NCI-H128 (cell line): ENCODE data around the gene PARN.
"Not testable (repeated sequence)": the region's sequence is repeated elsewhere in the genome, so short reads cannot be mapped to it uniquely, and the experiment has no call there.

Source experiments
- DNase-seq: peaks from one replicate; lab custom pipeline; 2025; ENCODE audit not compliant: unreplicated experiment; lab: John Stamatoyannopoulos, UW

The PARN gene

DNA sequence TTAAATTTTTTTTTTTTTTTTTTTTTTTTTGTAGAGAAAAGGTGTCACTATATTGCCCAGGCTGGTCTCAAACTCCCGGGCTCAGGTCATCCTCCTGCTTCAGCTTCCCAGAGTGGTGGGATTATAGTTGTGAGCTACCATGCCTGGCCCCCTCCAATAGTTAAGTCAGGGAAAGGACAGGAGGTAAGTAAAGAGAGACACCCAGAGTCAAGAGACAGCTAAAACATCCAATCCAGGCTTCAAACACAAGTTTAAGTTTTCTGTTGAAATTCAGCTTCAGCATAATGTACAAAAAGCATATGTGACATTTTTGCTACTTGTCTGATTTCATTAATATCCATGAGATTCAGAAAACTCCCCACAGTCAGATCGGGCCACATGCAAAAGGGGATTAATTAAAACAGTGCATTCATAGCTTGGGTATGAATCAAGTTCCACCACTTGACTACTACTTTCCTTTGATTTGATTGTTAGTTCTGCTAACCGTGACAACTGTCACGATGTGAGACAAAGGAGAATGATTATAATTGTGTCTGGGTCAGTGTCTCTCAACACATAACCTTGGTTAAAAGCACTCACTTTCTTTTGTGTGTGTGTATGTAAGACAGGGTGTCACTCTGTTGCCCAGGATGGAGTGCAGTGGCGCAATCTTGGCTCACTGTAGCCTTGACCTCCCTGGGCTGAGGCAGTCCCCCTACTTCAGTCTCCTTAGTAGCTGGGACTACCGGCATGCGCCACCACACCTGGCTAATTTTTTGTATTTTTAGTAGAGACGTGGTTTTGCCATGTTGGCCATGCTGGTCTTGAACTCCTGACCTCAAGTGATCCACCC, 184.9 kb downstream of the PARN start:
- DNase-seq = no peak

DNA sequence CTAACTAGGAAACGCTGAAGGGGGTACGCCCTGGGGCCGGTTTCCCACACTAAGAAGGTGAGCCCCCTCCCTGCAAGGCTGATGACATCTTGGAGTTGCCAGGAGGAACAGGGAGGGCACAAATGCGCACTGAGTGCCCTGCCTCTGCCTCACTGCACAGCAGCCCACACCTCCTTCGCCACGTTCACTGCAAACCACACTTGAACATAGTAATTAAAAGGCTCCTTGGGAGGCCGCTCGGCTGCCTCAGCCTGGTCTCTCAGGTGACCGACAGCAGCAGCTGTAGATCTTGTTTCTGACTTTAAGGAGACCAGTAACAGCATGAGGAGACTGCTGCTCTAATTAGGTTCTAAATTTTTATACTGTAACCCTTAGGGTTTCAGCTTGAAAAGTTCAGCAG, 188.5 kb downstream of the PARN start:
- DNase-seq = not testable (repeated sequence)

DNA sequence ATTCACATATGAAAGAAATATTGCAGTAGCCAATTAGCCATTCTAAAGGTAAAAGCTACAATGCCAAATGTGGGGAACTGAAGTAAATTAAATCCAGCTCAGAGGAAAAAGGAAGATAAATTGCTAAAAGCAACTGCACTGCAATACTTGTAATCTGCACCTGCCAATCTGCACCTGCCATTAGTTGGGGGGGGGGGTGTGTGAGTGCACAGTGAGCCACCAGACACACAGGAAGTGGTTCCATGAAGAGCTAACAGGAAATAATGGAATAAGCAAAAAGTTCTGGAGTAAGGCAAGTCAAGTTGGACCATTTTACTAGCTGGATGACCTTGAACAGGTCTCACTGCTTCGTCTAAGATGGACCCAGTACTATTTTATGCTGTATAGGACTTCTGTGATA, 191.8 kb downstream of the PARN start:
- DNase-seq = no peak

DNA sequence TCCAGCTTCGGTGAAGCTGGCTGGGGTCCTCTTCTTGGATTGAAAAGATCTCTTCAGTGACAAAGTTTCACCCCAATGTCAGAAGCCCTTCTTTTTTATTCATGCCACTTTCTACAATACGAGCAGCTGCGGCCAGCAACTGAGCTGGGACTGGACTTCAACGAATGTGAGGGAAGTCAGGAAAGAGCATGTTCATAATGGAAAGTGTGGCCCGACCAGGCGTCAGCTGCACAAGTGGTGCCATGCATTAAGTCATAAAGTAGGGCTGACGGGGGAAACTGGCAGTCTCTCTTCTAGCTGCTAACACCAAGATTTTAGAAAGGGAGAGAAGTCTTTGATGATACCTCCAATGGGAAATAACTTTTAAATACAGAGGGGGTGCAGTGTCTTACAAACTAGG, 192.6 kb downstream of the PARN start:
- no peak for DNase-seq

DNA sequence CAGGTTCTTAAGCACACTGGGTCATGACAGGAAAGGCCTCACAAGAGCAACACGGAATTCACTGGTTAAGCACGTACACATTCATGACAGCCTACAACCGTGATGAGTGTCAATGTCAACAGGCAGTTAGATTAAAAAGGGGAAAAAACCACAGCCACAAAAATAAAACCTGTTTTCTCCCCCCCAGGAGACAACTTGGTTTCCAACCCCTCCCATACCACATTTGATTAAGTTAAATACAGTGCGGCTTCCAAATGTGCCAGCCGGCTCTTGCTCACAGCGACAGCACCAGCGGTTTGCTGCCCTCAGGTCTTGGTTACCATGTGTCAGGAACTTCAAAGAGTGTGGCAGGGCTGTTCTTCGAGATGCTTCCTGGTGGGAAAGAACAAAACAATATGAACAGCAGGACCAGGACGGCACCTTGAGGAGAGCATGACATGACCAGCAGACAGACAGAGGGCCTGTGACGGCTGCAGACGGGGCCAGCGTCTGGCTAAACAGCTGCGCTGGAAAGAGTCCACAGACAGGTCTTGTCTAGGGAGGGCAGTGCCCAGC, 193.6 kb downstream of the PARN start:
- DNase-seq = no peak

DNA sequence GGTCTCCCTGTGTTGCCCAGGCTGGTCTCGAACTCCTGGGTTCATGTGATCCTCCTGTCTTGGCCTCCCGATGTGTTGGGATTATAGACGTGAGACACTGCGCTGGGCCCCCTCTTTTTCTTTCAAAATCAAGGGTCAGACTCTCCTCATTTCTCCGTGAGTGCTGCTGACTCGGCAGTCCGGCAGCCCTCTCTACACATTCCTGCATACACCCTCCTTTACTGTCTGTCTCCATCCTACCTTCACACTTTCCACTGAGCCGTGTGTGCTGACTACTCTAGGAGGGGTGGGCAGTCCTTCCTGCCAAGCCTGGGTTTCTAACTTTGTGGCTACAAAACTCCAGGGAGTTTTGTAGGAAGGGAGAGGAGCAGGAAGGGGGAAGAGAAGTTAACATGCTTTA, 195.2 kb downstream of the PARN start:
- DNase-seq = no peak

DNA sequence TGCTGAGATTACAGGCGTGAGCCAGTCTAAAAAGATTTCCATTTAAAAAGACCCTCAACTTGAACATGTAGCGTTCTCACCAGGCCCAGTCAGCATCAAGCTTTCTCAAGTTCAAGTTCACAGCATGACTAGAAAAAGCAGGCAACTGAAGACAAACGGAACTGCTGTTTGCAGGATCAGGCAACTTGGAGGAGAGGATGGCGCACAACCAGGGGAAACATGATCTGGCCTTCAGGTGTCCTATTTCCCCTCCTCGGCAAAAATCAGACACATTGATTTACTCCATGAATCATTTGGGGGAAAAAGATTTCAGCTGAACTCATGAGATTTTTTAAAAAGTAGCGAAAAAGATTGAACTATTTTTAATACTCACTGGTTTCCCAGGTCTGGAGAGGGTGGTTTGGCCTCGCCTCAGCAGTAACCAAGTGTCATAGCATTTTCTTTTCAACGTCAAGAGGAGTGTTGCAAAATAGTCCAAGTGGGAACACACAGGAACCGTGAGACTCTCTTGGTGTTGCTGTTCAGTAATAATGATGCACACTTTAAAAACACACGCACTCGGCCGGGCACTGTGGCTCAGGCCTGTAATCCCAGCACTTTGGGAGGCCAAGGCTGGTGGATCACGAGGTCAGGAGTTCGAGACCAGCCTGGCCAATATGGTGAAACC, 201.0 kb downstream of the PARN start:
- DNase-seq = not testable (repeated sequence)

DNA sequence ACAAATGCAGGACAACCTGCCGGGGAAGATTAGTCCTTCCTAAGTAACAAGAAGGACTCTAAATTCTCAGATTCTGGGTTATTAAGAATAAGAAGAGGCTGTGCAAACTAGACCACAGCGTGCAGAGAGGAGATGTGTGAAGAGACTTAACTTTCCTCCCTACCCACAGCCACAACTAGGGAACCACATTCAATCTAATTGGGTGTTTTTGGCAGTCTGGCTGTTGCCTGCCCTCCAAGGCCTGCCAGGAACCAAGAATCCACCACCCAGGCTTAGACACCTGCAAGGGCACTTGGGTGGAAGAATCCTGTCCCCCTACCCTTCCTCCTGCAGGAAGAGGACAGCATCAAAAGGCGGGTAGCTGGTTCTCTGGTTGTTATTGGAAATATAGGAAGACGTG, 202.0 kb downstream of the PARN start:
- DNase-seq = no peak

DNA sequence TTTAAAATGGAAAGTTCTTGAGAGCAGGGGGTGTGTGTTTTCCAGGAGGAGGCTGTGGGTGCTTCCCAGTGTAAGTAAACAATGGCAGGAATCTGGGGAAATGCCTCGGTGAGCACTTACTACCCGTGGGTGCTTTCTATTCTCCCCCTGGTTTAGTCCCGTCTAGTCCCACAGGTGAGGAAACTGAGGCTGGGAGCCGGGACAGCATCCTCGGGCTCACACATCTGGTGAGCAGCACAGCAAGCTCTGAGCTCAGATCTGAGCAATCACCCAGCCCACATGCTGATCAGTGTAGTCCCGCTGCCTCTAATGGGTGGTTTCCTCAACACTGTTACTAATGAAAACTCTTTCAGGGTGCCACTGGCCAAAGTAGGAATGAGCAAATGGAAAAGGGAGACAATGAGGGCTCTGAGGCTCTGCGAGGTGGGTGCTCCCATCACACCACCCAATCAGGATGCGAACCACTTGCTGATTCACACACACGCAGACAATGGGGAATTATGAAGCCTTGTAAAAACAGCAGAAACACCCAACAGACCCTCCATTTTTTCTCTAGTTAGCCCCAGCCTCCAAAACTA, 202.6 kb downstream of the PARN start:
- DNase-seq = no peak

DNA sequence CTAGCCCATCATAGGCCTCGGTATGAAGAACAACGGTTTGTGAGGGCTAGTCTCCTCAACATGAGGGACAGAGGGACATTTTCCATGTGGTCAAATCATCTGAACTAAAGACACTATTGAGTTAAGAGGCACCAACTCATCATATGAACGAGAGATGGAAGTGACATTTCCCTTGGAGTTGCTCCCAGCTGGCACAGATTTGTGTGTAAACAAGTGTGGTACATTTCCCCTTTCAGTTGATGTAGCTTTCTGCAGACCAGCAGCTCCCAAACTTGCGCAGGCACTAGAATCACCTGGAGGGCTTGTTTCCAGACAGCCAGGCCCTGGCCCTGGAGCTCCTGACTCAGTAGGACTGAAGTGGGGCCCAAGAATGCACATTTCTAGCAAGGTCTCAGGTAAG, 205.5 kb downstream of the PARN start:
- DNase-seq = no peak

DNA sequence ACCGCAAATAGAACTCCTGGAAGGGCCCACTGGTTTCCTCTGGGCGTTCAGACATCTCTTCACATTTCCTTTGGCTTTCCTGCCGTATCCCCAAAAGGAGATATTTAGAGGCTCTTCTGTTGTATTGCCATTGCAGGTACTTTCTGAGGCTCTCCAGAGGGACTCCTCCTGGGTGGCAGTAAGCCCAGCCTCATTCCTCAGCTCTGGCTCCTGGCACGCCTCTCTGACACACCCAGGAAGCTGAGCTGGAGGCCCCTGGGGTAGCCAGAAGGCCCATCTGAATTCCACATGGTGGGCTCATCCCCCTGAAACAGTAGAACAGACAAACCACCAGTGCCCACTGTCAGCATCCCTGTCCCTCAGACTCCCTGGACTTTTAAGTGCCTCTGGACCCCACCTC, 206.7 kb downstream of the PARN start:
- DNase-seq = no peak

DNA sequence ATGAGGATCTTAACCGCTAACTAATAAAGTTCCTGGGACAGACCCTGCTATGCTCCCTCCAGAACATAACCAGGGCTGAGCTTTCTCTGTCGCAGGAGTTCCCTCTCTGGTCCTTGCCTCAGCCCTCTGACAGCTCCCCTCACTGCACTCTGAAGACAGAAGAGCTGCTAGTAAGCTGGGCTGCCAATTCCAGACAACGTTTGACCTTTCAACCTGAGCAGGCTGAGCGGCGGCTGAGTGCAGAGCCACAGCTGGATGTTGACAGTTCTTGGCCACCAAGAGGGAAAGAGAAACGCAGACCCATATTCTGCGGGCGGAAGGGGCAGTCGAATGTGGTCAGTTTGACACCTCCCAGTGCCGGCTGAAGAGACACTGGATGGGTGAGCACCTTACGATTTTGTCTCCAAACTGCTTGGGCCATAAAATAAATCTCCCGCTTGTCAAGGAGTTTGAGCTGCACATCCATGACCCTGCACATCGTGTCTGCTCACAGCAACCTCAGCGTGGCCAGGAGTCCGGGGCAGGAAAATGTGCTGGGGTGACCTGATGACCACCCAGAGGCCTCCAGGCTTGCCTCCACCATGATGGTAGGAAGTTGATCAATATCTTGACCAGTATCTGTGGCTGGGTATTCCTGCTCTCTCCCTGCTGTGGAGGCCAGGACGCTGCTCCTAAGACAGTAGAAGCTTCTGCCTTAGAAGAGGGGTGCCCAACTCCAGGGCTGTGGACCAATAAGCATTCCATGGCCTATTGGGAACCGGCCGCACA, 209.2 kb downstream of the PARN start:
- DNase-seq = no peak

DNA sequence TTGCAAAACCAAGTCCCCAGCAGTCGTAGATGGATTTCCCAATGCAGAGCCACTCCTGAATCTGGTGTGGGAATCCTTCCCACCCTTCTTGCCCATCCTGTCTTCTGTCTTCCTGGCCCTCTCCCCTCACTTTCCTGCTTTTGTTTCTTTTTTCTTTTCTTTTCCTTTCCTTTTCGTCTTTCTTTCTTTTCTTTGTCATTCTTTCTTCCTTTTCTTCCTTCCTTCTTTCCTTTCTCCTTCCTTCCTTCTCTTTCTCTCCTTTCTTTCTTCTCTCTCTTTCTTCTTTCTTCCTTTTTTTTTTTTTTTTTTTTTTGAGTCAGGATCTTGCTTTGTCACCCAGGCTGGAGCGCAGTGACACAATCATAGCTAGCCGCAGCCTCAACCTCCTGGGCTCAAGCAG, 209.8 kb downstream of the PARN start:
- DNase-seq = not testable (repeated sequence)

DNA sequence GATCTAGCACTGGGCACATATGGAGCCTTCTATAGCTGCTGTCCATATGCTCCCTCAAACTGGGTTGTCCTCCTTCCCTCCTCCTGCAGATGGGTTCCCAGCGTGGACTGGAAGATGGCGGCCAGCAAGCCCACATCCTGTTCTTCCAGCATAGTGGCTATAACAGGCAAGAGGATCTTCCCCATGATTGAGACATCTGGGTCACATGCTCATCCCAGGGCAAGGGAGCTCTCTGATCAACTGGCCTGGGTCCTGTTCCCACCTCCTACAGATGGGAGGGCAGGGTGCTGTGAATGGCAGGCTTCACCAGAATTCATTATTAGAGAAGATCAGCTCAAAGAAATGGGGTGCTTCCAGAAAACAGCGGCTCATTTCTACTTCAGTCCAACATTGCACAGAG, 210.2 kb downstream of the PARN start:
- no peak for DNase-seq

DNA sequence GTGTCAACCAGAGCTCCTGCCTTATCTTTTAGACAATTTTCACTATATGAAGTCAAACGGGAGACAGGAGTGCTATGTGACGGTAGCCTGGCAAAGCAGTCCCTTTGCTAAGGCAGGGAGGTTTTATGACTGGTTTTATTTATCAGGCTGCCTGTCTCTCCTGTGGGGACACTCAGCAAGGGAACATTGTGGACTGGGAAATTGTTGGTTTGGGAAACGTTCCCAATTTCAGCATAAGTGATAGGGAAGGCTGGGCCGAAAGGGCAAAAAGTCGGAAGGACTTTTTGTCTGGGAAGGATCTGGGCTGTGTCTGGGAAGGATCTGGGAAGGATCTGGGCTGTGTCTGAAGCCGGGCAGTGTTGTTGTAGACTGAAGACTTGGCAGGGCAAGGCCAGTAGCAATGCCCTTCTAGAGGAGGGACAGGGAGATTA, 211.2 kb downstream of the PARN start:
- no peak for DNase-seq

DNA sequence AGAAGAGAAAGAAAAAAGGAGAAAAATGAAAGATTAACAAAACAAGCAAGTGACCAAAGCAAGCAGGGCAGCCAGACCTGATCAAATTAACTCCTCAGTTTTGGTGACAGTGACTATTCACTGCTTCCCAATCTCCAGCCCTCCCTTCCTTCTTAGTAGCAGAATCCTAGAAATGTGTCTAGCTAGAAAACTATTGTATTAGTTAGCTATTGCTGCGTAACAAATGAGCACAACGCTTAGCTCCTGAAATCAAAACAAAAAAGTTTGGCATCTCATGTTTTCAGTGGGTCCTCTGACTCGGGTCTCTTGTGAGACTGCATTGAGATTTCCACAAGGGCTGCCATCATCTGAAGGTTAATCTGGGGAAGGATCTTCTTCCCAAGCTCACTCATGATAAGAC, 213.9 kb downstream of the PARN start:
- no peak for DNase-seq

DNA sequence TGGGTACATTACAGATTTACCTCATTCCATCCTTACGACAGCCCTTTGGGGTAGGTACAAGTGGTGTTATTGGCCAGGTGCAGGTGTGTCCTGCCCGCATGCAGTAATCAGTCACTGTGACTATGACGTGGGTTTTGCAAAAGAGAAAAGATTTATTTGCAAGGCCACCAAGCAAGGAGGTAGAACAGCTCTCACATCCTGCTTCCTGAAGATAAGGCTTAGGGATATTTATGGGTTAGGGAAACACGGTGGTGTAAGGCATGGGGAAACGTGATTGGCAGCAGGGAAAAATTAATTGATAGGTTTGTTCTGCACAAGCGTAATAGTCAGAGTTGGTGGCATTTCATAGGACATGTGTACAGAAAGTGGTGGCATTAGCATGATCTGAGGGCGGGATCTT, 214.8 kb downstream of the PARN start:
- no peak for DNase-seq

DNA sequence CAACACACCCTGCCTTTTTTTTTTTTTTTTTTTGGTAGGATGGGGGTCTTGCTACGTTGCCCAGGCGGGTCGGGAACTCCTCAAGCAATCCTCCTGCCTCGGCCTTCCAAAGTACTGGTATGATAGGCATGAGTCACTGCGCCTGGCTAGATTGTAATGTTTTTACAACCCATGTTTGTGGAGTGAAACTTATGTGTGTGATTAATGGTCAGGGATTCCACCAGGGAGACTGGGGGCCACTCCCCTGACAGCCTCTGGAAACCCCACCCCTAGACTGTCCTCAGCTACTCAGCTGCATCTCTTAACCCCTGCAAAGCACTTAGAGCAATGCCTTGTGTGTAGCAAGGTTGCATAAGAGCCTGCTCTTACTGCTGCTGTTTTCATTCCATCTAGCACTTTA, 220.5 kb downstream of the PARN start:
- no peak for DNase-seq

DNA sequence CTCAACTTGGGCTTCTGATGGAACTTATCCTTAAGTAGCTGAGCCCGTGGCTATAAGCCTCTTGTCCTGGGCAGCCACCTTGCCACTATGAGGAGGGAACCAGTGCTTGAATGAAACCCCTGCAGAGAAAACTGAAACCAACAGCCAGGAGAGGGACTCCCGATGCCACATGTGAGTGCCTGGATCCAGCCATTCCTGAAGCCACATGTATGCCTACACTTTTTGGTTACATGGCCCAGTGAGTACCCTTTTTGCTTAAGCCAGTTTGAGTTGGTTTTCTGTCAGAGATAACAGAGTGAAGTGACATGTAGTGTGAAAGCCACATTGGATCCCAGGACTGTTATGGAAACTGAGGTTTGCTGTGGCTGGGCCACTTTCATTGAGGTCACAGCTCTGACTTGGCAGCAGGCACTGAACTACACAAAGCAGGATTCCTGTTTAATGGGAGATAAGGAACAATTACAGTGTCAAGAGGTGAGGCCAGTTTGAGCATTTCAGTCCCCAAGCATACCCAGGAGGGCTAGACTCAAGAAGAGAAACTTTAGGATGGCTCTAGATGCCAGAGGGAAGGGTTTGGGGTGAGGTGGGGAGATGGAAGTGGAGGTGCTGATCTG, 222.2 kb downstream of the PARN start:
- DNase-seq = no peak

DNA sequence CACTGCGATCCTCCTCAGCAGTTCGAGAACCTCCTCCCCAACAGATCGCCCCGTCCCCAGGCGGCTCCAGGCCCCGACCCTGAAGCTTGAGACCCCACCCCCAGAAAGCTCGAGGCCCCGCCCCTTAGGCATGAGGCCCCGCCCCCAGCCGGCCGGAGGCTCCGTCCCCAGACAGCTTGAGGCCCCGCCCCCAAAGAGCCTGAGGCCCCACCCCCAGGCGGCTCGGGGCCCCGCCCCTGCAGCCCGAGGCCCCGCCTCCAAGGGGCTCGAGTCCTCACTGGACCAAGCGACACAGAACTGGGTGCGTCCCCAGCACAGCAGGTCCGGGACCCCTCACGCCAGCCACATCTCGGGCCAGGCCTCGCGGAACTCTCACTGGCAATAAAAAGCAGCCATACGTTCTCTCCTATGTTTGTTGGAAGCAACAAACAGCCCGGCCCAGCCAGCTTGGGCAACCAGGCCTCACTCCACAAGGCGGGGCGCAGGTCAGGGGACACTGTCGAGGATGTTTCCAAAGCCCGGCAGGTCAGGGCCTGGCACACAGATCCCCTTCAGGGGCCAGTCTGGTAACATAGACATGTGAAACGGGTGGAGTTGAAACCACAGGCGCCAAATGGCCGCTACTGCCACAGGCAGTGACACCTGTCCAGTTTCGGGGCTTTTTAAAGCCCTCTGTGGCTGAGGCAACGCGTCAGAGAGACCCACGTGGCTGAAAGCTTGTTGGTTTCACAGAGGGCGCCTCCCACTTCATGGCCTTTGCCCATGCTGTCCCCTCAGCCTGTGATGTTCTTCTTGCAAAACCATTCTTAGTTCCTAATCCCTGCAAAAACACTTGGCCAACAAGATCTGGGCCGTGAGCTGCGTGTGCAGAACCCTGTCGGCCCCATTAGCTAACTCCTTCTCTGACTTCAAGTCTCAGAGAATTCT, 224.2 kb downstream of the PARN start:
- no peak for DNase-seq
